ENCODE data around the gene SERPINA5. TPM values are rescaled to one million over a fixed set of nuclear protein-coding genes. Genes with fewer than 3 reads are reported as not detected.

Gene SERPINA5
- 1 to 10 TPM in 3 of 8 experiments, under 1 TPM in 3, not detected in 2; 0.50 to 6.5 (median 1.6) TPM for total RNA-seq

GRCh38 chr14:94581127-94581999, at the start of gene SERPINA5:
Gene SERPINA5 (plus strand): TSS chr14:94581426. CDS start chr14:94587363, 5,937 bp downstream.
- Histone ChIP-seq H3K4me3 (peak within 1 kb of the TSS in 1 of 5 donors; percentile 1), H3K27ac (peak within 1 kb of the TSS in 1 of 2 donors; percentile 74), H3K4me1 (replicated peaks in 1 of 2) (peaks cover 14 to 25% of the 10 kb centered on the region in 2 donors)
- 13 to 100% (median 48%) methylated on average over 1 to 4 of the region's 18 CpGs; no CpG with 5 or more reads in 6 of the 10 experiments for WGBS, 10 experiments
- peak in 7 of 8 experiments; percentile 27 to 98 (median 96) for ATAC-seq (replicated peaks in 6 of 8)
- in situ Hi-C loops (cut with MboI; ENCODE audit: low pct_unique_long_range_greater_than_20kb in 2 of 9, low sequenced_read_pairs in 9 of 9, unreplicated experiment in 9 of 9) = no loop called here

GRCh38 chr14:94532447-94532846, 48.8 kb upstream of the SERPINA5 start:
- WGBS, 10 experiments = 0 to 100% (median 72%) methylated on average over 1 to 2 of the region's 2 CpGs; no CpG with 5 or more reads in 1 of the 10 experiments
- no peak overlapping the region for H3K4me3 ChIP-seq
- no peak for ATAC-seq (replicated peaks in 6 of 8)
- no peaks in the 10 kb centered on the region for H3K4me1 ChIP-seq (replicated peaks in 1 of 2)
- in situ Hi-C loops (cut with MboI; ENCODE audit: low pct_unique_long_range_greater_than_20kb in 2 of 9, low sequenced_read_pairs in 9 of 9, unreplicated experiment in 9 of 9) = no loop called here
- H3K27ac ChIP-seq = no peak overlapping the region

DNA sequence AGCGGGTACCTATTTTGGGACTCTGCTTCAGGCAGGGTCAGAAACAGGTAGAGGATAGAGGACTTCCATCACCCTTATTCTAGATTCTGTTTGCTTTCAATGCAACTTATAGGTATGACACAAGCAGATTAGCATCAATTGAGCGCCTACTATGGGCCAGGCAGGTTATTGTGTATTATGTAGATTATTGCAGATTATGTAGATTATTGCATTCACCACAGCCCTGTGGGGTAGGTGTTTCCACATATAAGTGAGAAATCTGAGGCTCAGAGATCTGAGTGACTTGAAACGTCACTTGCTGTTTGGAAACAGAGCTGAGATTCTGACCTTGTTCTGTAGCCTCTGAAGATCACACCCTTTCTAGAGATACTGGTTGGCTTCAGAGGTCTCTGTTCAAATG, 45.7 kb upstream of the SERPINA5 start:
- Histone ChIP-seq H3K27ac (no peak overlapping the region), H3K4me3 (no peak overlapping the region), H3K4me1 (replicated peaks in 1 of 2) (no peaks in the 10 kb centered on the region)
- 14 to 100% (median 80%) methylated on average over 1 to 3 of the region's 3 CpGs; no CpG with 5 or more reads in 3 of the 10 experiments for WGBS, 10 experiments
- in situ Hi-C loops (cut with MboI; ENCODE audit: low pct_unique_long_range_greater_than_20kb in 2 of 9, low sequenced_read_pairs in 9 of 9, unreplicated experiment in 9 of 9) = no loop called here
- peak in 3 of 8 experiments; percentile 53 to 76 (median 57) for ATAC-seq (replicated peaks in 6 of 8)

GRCh38 chr14:94536836-94537235, 44.4 kb upstream of the SERPINA5 start:
- 50 to 83% (median 63%) methylated on average over 1 to 2 of the region's 2 CpGs; no CpG with 5 or more reads in 5 of the 10 experiments for WGBS, 10 experiments
- Histone ChIP-seq H3K4me3 (no peak overlapping the region), H3K4me1 (replicated peaks in 1 of 2) (no peaks in the 10 kb centered on the region), H3K27ac (no peak overlapping the region)
- in situ Hi-C loops (cut with MboI; ENCODE audit: low pct_unique_long_range_greater_than_20kb in 2 of 9, low sequenced_read_pairs in 9 of 9, unreplicated experiment in 9 of 9) = no loop called here
- peak in 1 of 8 experiments; percentile 59 for ATAC-seq (replicated peaks in 6 of 8)

DNA sequence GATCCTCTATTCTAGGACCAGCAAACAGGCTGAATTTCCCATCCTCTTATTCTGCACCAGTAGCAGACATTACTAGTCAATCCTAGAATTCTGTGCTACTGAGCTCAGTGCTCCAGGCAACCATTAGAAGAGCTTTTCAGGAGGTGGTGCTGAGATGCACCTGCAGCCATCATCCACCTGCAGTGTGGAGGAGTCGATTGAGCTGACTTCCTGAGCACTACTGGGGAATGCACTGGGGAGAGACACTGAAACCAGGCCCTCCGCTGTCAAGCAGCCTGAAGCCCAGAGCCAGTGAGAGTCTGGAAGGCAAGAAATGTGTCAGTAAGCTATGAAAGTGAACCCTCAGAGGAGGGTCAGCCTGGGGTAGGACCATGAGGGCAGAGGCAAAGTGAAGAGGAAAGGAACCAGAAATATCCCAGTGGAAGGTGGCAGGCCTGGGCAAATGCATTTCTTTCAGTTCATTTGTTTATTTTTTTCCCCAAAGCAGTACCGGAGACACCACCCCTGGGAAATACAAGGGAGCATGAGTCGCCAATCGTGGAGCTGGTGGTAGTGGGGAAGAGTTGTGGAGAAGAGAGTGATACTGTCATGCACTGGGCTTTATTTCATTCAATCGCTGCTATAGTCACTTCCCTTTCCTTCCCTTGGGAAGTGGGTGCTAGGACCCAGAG, 43.0 kb upstream of the SERPINA5 start:
- H3K4me1 ChIP-seq (replicated peaks in 1 of 2) = no peaks in the 10 kb centered on the region
- WGBS, 10 experiments = 42 to 88% (median 66%) methylated on average over 1 to 6 of the region's 6 CpGs; no CpG with 5 or more reads in 3 of the 10 experiments
- no peak for ATAC-seq (replicated peaks in 6 of 8)
- in situ Hi-C loops (cut with MboI; ENCODE audit: low pct_unique_long_range_greater_than_20kb in 2 of 9, low sequenced_read_pairs in 9 of 9, unreplicated experiment in 9 of 9) = no loop called here
- no peak overlapping the region for H3K4me3 ChIP-seq
- H3K27ac ChIP-seq = no peak overlapping the region

DNA sequence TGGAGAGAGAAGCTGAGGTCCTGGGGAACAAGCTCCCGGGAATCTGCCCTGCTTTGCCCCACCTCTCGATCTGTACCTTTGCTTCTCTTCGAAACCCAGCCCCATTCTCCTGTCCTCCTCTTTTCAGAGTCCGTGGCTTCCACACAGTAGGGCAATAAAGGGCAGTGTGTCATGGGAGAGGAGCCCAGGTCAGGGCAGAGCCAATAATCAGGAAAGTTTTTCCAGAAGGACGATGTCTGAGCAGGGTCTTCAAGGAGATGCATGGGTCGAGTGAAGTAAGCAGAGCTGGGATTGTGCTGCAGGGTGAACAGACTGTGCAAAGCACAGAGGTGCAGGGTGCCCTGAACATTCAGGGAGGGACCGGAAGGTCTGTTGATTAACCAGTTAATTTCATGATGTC, 42.0 kb upstream of the SERPINA5 start:
- no peak overlapping the region for H3K27ac ChIP-seq
- no peak for ATAC-seq (replicated peaks in 6 of 8)
- 17 to 100% (median 90%) methylated on average over 1 to 2 of the region's 7 CpGs; no CpG with 5 or more reads in 4 of the 10 experiments for WGBS, 10 experiments
- H3K4me1 ChIP-seq (replicated peaks in 1 of 2) = peaks cover 0 to 3% of the 10 kb centered on the region in 2 donors
- H3K4me3 ChIP-seq = no peak overlapping the region
- in situ Hi-C loops (cut with MboI; ENCODE audit: low pct_unique_long_range_greater_than_20kb in 2 of 9, low sequenced_read_pairs in 9 of 9, unreplicated experiment in 9 of 9) = no loop called here

- in situ Hi-C loops (cut with MboI; ENCODE audit: low pct_unique_long_range_greater_than_20kb in 2 of 9, low sequenced_read_pairs in 9 of 9, unreplicated experiment in 9 of 9) = no loop called here
- Histone ChIP-seq H3K4me1 (replicated peaks in 1 of 2) (peaks cover 0 to 4% of the 10 kb centered on the region in 2 donors), H3K4me3 (no peak overlapping the region), H3K27ac (no peak overlapping the region)
- ATAC-seq (replicated peaks in 6 of 8) = no peak
- WGBS, 10 experiments = 0 to 89% (median 49%) methylated on average over 1 to 7 of the region's 13 CpGs; no CpG with 5 or more reads in 2 of the 10 experiments
These were observed 41.0 kb upstream of the SERPINA5 start for GRCh38 chr14:94540031-94540794.

DNA sequence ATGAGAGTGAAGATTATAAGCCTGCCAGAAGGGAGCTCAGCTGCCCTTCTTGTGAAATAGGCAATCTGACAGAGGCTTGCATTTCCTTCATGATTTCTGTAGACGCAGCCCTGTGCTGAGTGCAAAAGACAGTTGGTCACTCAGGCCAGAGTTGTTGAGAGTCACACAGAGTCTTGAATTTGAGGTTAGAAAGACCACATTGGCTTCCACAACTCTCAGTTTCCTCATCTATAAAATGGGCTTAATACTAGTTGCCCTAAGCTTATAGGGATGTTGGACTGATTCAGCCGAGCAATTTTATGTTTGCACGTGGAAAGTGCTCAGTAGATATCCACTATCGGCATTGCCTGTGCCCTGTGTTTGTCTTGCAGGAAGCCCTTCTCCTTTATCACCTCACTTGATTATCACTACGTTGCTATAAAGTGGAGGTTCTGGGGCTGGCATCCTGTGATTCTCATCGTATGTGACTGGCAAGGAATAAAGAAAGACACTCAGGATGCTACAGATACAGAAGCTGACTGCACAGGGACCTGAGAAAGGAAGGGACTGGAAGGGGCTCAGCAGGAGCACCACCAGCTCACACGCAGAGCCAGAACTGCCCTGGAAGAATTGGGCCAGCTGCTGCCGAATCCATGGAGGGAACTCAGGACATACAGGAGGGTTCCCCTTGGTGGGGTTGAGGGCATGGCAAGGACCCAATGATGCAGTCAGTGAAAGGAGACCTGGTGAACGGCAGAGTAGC, 39.8 kb upstream of the SERPINA5 start:
- ATAC-seq (replicated peaks in 6 of 8) = no peak
- Histone ChIP-seq H3K4me1 (replicated peaks in 1 of 2) (peaks cover 3 to 9% of the 10 kb centered on the region in 2 donors), H3K4me3 (no peak overlapping the region), H3K27ac (no peak overlapping the region)
- in situ Hi-C loops (cut with MboI; ENCODE audit: low pct_unique_long_range_greater_than_20kb in 2 of 9, low sequenced_read_pairs in 9 of 9, unreplicated experiment in 9 of 9) = no loop called here
- WGBS, 10 experiments = 61 to 100% (median 77%) methylated on average over 1 to 7 of the region's 9 CpGs; no CpG with 5 or more reads in 2 of the 10 experiments

GRCh38 chr14:94542111-94542810, 39.0 kb upstream of the SERPINA5 start:
- in situ Hi-C loops (cut with MboI; ENCODE audit: low pct_unique_long_range_greater_than_20kb in 2 of 9, low sequenced_read_pairs in 9 of 9, unreplicated experiment in 9 of 9) = no loop called here
- 0 to 100% (median 67%) methylated on average over 1 to 6 of the region's 12 CpGs; no CpG with 5 or more reads in 2 of the 10 experiments for WGBS, 10 experiments

DNA sequence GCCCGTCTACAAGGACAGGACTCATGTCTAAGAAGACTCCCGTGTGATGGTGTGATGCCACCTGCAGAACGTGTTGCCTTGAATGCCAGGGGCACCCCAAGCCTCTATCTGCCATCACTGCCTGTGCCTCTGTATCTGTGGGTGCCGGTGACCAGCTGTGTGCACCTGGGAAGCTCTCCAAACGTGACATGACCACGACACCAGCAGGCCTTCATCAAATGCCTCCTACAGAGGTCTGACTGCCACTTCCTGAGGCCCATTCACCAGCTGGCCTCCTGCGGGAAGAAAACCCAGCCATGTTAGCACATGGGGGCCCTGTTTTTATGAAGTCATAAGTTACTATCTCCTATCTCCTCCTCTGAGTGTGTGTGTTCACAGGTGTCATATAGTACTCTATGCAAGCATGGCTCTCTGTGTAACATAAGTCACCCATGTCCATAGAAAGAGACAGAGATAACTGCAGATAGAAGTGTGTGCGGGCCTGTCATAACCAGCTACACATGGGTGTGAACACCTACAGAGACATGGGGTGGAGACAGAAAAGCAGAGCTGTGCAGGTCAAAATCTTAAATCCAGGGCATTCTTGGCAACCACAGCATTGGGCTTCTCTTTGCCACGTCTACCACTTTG, 38.3 kb upstream of the SERPINA5 start:
- Histone ChIP-seq H3K4me1 (replicated peaks in 1 of 2) (peaks cover 3 to 9% of the 10 kb centered on the region in 2 donors), H3K27ac (no peak overlapping the region), H3K4me3 (no peak overlapping the region)
- WGBS, 10 experiments = 33 to 83% (median 80%) methylated on average over 1 to 3 of the region's 9 CpGs; no CpG with 5 or more reads in 5 of the 10 experiments
- no peak for ATAC-seq (replicated peaks in 6 of 8)
- in situ Hi-C loops (cut with MboI; ENCODE audit: low pct_unique_long_range_greater_than_20kb in 2 of 9, low sequenced_read_pairs in 9 of 9, unreplicated experiment in 9 of 9) = no loop called here

More at GRCh38 chr14:94542111-94542810, 39.0 kb upstream of the SERPINA5 start:
- ATAC-seq (replicated peaks in 6 of 8) = peak in 3 of 8 experiments; percentile 34 to 93 (median 86)
- Histone ChIP-seq H3K27ac (no peak overlapping the region), H3K4me3 (no peak overlapping the region), H3K4me1 (replicated peaks in 1 of 2) (peaks cover 3 to 9% of the 10 kb centered on the region in 2 donors)

DNA sequence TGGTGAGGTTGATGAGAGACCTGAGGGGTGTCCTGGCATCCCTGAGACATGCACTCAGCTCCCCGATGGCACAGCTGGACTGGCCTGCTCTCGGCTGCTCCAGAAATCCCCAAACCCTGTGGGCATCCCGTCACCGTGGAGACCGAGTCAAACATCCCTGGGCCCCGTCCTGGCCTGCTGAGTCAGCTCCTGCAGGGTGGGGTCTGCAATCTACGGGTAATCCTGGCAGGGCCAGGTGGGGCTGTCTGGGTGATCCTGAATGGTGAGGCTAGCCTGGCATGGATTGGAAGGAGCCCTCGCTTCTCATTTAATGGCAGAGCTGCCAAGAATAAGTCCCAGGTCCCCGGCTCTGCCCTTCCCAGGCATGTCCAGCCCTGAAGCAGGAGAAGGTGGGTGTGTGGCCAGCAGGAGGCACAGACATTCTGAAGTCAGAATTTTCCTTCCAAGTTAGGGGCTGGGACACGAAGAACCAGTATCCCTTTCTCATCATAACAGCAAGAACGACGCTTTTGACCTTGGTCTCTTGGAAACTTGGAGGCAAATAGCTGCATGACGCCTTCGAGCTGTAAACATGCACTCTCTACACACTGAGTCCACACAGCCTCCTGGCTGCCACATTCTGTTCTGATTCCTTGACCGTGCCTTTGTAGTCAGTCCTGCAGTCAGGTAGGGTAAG, 37.6 kb upstream of the SERPINA5 start:
- Histone ChIP-seq H3K4me3 (no peak overlapping the region), H3K27ac (no peak overlapping the region), H3K4me1 (replicated peaks in 1 of 2) (peaks cover 3 to 9% of the 10 kb centered on the region in 2 donors)
- peak in 2 of 8 experiments; percentile 22 to 63 for ATAC-seq (replicated peaks in 6 of 8)
- in situ Hi-C loops (cut with MboI; ENCODE audit: low pct_unique_long_range_greater_than_20kb in 2 of 9, low sequenced_read_pairs in 9 of 9, unreplicated experiment in 9 of 9) = no loop called here
- WGBS, 10 experiments = 48 to 100% (median 82%) methylated on average over 1 to 9 of the region's 15 CpGs; no CpG with 5 or more reads in 1 of the 10 experiments

All from motor neuron (in vitro differentiated cells).